ENCODE measurements around the gene GRIK4. TPM values are rescaled to one million over a fixed set of nuclear protein-coding genes. Genes with fewer than 3 reads are reported as not detected.

GRIK4 gene
- total RNA-seq, 1 donor from 2014 or later, result 2.2 TPM

GRCh38 chr11:120484722-120485121 is 26.8 kb upstream of the GRIK4 start:
- H4K20me1 ChIP-seq (ENCODE audit: insufficient read depth, low read length), result no peaks in the 10 kb centered on the region
- H3K27me3 ChIP-seq (ENCODE audit: insufficient read depth, low read length), result no peaks in the 10 kb centered on the region
- FAIRE-seq, result no peak
- Mint-ChIP-seq H3K4me3 (ENCODE audit: unreplicated experiment) (no peak overlapping the region), H3K36me3 (ENCODE audit: low read depth, unreplicated experiment) (peaks cover 26% of the 10 kb centered on the region), H3K27ac (ENCODE audit: unreplicated experiment) (no peak overlapping the region), H3K4me1 (ENCODE audit: low read depth, unreplicated experiment) (no peaks in the 10 kb centered on the region), H3K27me3 (ENCODE audit: low read depth, unreplicated experiment) (no peaks in the 10 kb centered on the region), H3K9me3 (ENCODE audit: unreplicated experiment) (peaks cover 4% of the 10 kb centered on the region)
- H3K36me3 ChIP-seq (ENCODE audit: insufficient read depth, low read length), result peaks cover 41% of the 10 kb centered on the region
- no peaks in the 10 kb centered on the region for H3K9me3 ChIP-seq (ENCODE audit: insufficient read depth, low read depth, low read length)
- TF ChIP-seq CTCF (IDR thresholded peaks at IDR 0.05; ENCODE audit: insufficient read depth, low read depth, low read length), result no peak
- no peak for TF ChIP-seq EZH2 (IDR thresholded peaks at IDR 0.05; ENCODE audit: insufficient read depth, low read length)
- H3K27ac ChIP-seq (ENCODE audit: low read depth, low read length), result no peak overlapping the region
- H3K4me2 ChIP-seq (ENCODE audit: low read length), result no peak overlapping the region
- H3K4me1 ChIP-seq (ENCODE audit: insufficient read depth, low read length), result no peaks in the 10 kb centered on the region
- no peak overlapping the region for H2AFZ ChIP-seq (ENCODE audit: low read depth, low read length)
- no peak overlapping the region for H3K4me3 ChIP-seq (ENCODE audit: insufficient read depth, low read depth, low read length)
- no peak overlapping the region for H3K9ac ChIP-seq (ENCODE audit: low read length)
- no peak for DNase-seq (ENCODE audit: low read depth)
- no peaks in the 10 kb centered on the region for H3K79me2 ChIP-seq (ENCODE audit: insufficient read depth, low read length)

GRCh38 chr11:120486138-120486537 is 25.4 kb upstream of the GRIK4 start:
- Mint-ChIP-seq H3K27ac (ENCODE audit: unreplicated experiment) (no peak overlapping the region), H3K4me3 (ENCODE audit: unreplicated experiment) (no peak overlapping the region), H3K4me1 (ENCODE audit: low read depth, unreplicated experiment) (no peaks in the 10 kb centered on the region), H3K27me3 (ENCODE audit: low read depth, unreplicated experiment) (no peaks in the 10 kb centered on the region), H3K9me3 (ENCODE audit: unreplicated experiment) (peaks cover 3% of the 10 kb centered on the region), H3K36me3 (ENCODE audit: low read depth, unreplicated experiment) (peaks cover 20% of the 10 kb centered on the region)
- Histone ChIP-seq H3K9ac (ENCODE audit: low read length) (no peak overlapping the region), H3K36me3 (ENCODE audit: insufficient read depth, low read length) (peaks cover 31% of the 10 kb centered on the region), H4K20me1 (ENCODE audit: insufficient read depth, low read length) (no peaks in the 10 kb centered on the region), H2AFZ (ENCODE audit: low read depth, low read length) (no peak overlapping the region), H3K4me3 (ENCODE audit: insufficient read depth, low read depth, low read length) (no peak overlapping the region), H3K27me3 (ENCODE audit: insufficient read depth, low read length) (no peaks in the 10 kb centered on the region), H3K27ac (ENCODE audit: low read depth, low read length) (no peak overlapping the region), H3K4me1 (ENCODE audit: insufficient read depth, low read length) (no peaks in the 10 kb centered on the region), H3K4me2 (ENCODE audit: low read length) (no peak overlapping the region), H3K79me2 (ENCODE audit: insufficient read depth, low read length) (no peaks in the 10 kb centered on the region), H3K9me3 (ENCODE audit: insufficient read depth, low read depth, low read length) (no peaks in the 10 kb centered on the region)
- FAIRE-seq (no peak), DNase-seq (ENCODE audit: low read depth) (no peak)
- TF ChIP-seq EZH2 (IDR thresholded peaks at IDR 0.05; ENCODE audit: insufficient read depth, low read length), result no peak
- TF ChIP-seq CTCF (IDR thresholded peaks at IDR 0.05; ENCODE audit: insufficient read depth, low read depth, low read length), result no peak

GRCh38 chr11:120489799-120490198 is 21.7 kb upstream of the GRIK4 start:
- Histone ChIP-seq H3K36me3 (ENCODE audit: insufficient read depth, low read length) (peaks cover 18% of the 10 kb centered on the region), H3K4me3 (ENCODE audit: insufficient read depth, low read depth, low read length) (no peak overlapping the region), H3K9ac (ENCODE audit: low read length) (no peak overlapping the region), H4K20me1 (ENCODE audit: insufficient read depth, low read length) (no peaks in the 10 kb centered on the region), H3K79me2 (ENCODE audit: insufficient read depth, low read length) (no peaks in the 10 kb centered on the region), H3K27ac (ENCODE audit: low read depth, low read length) (no peak overlapping the region), H3K9me3 (ENCODE audit: insufficient read depth, low read depth, low read length) (no peaks in the 10 kb centered on the region), H2AFZ (ENCODE audit: low read depth, low read length) (no peak overlapping the region), H3K27me3 (ENCODE audit: insufficient read depth, low read length) (no peaks in the 10 kb centered on the region), H3K4me2 (ENCODE audit: low read length) (no peak overlapping the region), H3K4me1 (ENCODE audit: insufficient read depth, low read length) (no peaks in the 10 kb centered on the region)
- H3K27me3 Mint-ChIP-seq (ENCODE audit: low read depth, unreplicated experiment), result no peaks in the 10 kb centered on the region
- no peaks in the 10 kb centered on the region for H3K9me3 Mint-ChIP-seq (ENCODE audit: unreplicated experiment)
- peaks cover 9% of the 10 kb centered on the region for H3K36me3 Mint-ChIP-seq (ENCODE audit: low read depth, unreplicated experiment)
- no peak for TF ChIP-seq CTCF (IDR thresholded peaks at IDR 0.05; ENCODE audit: insufficient read depth, low read depth, low read length)
- TF ChIP-seq EZH2 (IDR thresholded peaks at IDR 0.05; ENCODE audit: insufficient read depth, low read length), result no peak
- FAIRE-seq (no peak), DNase-seq (ENCODE audit: low read depth) (no peak)
- peaks cover 3% of the 10 kb centered on the region for H3K4me1 Mint-ChIP-seq (ENCODE audit: low read depth, unreplicated experiment)
- no peak overlapping the region for H3K4me3 Mint-ChIP-seq (ENCODE audit: unreplicated experiment)
- no peak overlapping the region for H3K27ac Mint-ChIP-seq (ENCODE audit: unreplicated experiment)
